IMR-90 (cell line): ENCODE data around the gene CLUH. TPM values are rescaled to one million over a fixed set of nuclear protein-coding genes. Genes with fewer than 3 reads are reported as not detected.

Source experiments
- ATAC-seq: fragments of 200-7000 bp; cut with Tn5 transposase; 2 replicates; pipeline ENCODE4 v1.9.1; 2020; ENCODE audit warnings: low read depth, mild to moderate bottlenecking, moderate library complexity
- BruUV-seq: library from RNA; stranded (reverse); fragments of 400-500 nt; replicated peaks from 2 replicates; lab custom pipeline; 2021; lab: Mats Ljungman, UMichigan
- CTCF ChIA-PET: fragments of 300-600 bp; formaldehyde crosslinking; extraction: SDS; loops from one replicate; lab custom pipeline; 2021; ENCODE audit warnings: antibody characterized with exemption; lab: Yijun Ruan, JAX
- POLR2A ChIA-PET: fragments of 300-600 bp; sonication (Branson Sonifier 250); formaldehyde crosslinking; loops from one replicate; lab custom pipeline; 2022; ENCODE audit warnings: antibody characterized with exemption; ENCODE audit not compliant: unreplicated experiment; lab: Charles Lee
- DNase-seq: peaks from one replicate; pipeline ENCODE4 v3.0.0; 2013
- H2AFZ ChIP-seq: replicated peaks from 2 replicates; pipeline ENCODE3; 2013; ENCODE audit warnings: low read length, mild to moderate bottlenecking; ENCODE audit not compliant: poor library complexity
- H2AK5ac ChIP-seq: 2 replicates; pipeline ENCODE4 v1.6.1; 2013; ENCODE audit warnings: low read depth, low read length, inconsistent platforms
- H2AK9ac ChIP-seq: replicated peaks from 2 replicates; pipeline ENCODE3; 2013; ENCODE audit warnings: mild to moderate bottlenecking, low read depth, low read length, moderate library complexity; ENCODE audit not compliant: poor library complexity
- H2BK120ac ChIP-seq: 2 replicates; pipeline ENCODE4 v1.6.1; 2013; ENCODE audit warnings: low read depth, low read length, inconsistent platforms
- H2BK15ac ChIP-seq: 3 replicates; pipeline ENCODE4 v1.6.1; 2013; ENCODE audit warnings: low read depth, low read length, inconsistent platforms
- H2BK20ac ChIP-seq: 2 replicates; pipeline ENCODE4 v1.6.1; 2013; ENCODE audit warnings: low read depth, mild to moderate bottlenecking, inconsistent platforms, low read length, moderate library complexity
- H2BK5ac ChIP-seq: 2 replicates; pipeline ENCODE4 v1.6.1; 2013; ENCODE audit warnings: mild to moderate bottlenecking, low read depth, low read length, inconsistent platforms; ENCODE audit not compliant: poor library complexity, severe bottlenecking
- H3K14ac ChIP-seq: replicated peaks from 2 replicates; pipeline ENCODE4 v1.6.1; 2013; ENCODE audit warnings: low read depth, low read length, inconsistent platforms
- H3K18ac ChIP-seq: 2 replicates; pipeline ENCODE4 v1.6.1; 2013; ENCODE audit warnings: low read depth, low read length, control low read depth
- H3K23ac ChIP-seq: 2 replicates; pipeline ENCODE4 v1.6.1; 2013; ENCODE audit warnings: low read depth, low read length, inconsistent platforms
- H3K27ac ChIP-seq: 2 replicates; pipeline ENCODE4 v1.5.1; 2013; ENCODE audit warnings: mild to moderate bottlenecking, control low read depth, low read length; ENCODE audit not compliant: insufficient read depth
- H3K27me3 ChIP-seq: 2 replicates; pipeline ENCODE4 v1.6.1; 2013; ENCODE audit warnings: low read length; ENCODE audit not compliant: control insufficient read depth, insufficient read depth
- H3K36me3 ChIP-seq: 2 replicates; pipeline ENCODE4 v1.6.1; 2013; ENCODE audit warnings: low read length, mixed read lengths; ENCODE audit not compliant: control insufficient read depth, insufficient read depth
- H3K4ac ChIP-seq: 2 replicates; pipeline ENCODE4 v1.6.1; 2013; ENCODE audit warnings: low read depth, low read length, inconsistent platforms
- H3K4me1 ChIP-seq: 2 replicates; pipeline ENCODE4 v1.6.1; 2013; ENCODE audit warnings: low read length, mixed read lengths; ENCODE audit not compliant: control insufficient read depth, insufficient read depth
- H3K4me2 ChIP-seq: 2 replicates; pipeline ENCODE4 v1.6.1; 2013; ENCODE audit warnings: low read depth, mild to moderate bottlenecking, control low read depth, low read length, moderate library complexity
- H3K4me3 ChIP-seq: 2 replicates; pipeline ENCODE4 v1.5.1; 2013; ENCODE audit warnings: low read depth, mild to moderate bottlenecking, control low read depth, low read length, moderate library complexity; ENCODE audit not compliant: insufficient read depth
- H3K56ac ChIP-seq: 2 replicates; pipeline ENCODE4 v1.6.1; 2013; ENCODE audit warnings: low read length, inconsistent platforms; ENCODE audit not compliant: insufficient read depth; ENCODE audit errors: extremely low read depth
- H3K79me1 ChIP-seq, 2 experiments: 2 replicates each; pipeline ENCODE4 v1.6.1; 2013; ENCODE audit warnings: low read length in 2 of 2, inconsistent platforms in 1 of 2, low read depth in 1 of 2
- H3K9ac ChIP-seq: 2 replicates; pipeline ENCODE4 v1.6.1; 2013; ENCODE audit warnings: low read depth, low read length, control low read depth
- H3K9me1 ChIP-seq: 2 replicates; pipeline ENCODE4 v1.6.1; 2013; ENCODE audit warnings: low read length, inconsistent platforms; ENCODE audit not compliant: insufficient read depth
- H3K9me3 ChIP-seq: 2 replicates; pipeline ENCODE4 v1.6.1; 2013; ENCODE audit warnings: low read length; ENCODE audit not compliant: control insufficient read depth, insufficient read depth
- H4K20me1 ChIP-seq: 2 replicates; pipeline ENCODE4 v1.6.1; 2013; ENCODE audit warnings: low read length, inconsistent platforms; ENCODE audit not compliant: insufficient read depth
- H4K5ac ChIP-seq: 2 replicates; pipeline ENCODE4 v1.6.1; 2013; ENCODE audit warnings: mild to moderate bottlenecking, low read depth, low read length, control low read depth
- H4K8ac ChIP-seq, 2 experiments: 2 replicates each; pipeline ENCODE4 v1.6.1; 2013; ENCODE audit warnings: low read depth in 2 of 2, low read length in 2 of 2, control low read depth in 1 of 2, inconsistent platforms in 1 of 2
- H4K91ac ChIP-seq: 2 replicates; pipeline ENCODE4 v1.6.1; 2013; ENCODE audit warnings: low read depth, low read length, inconsistent platforms; ENCODE audit not compliant: insufficient read depth
- BHLHE40 ChIP-seq: fragments of 150-350 bp; IDR thresholded peaks from 2 replicates; pipeline ENCODE4 v1.6.1; 2016; ENCODE audit warnings: mild to moderate bottlenecking, low read depth, low read length
- CTCF ChIP-seq: conservative IDR thresholded peaks from 2 replicates; pipeline ENCODE4 v1.5.1; 2012; ENCODE audit warnings: mild to moderate bottlenecking, low read depth, low read length, improper control_type of control experiment
- FOS ChIP-seq: fragments of 150-350 bp; IDR thresholded peaks from 2 replicates; pipeline ENCODE4 v1.6.1; 2016; ENCODE audit warnings: low read depth, low read length
- MAFK ChIP-seq: IDR thresholded peaks from 2 replicates; pipeline ENCODE4 v1.6.1; 2012; ENCODE audit warnings: low read depth, low read length, improper control_type of control experiment
- MAZ ChIP-seq: IDR thresholded peaks from 2 replicates; pipeline ENCODE4 v1.6.1; 2012; ENCODE audit warnings: low read depth, mild to moderate bottlenecking, low read length, improper control_type of control experiment, moderate library complexity, borderline replicate concordance
- RCOR1 ChIP-seq: IDR thresholded peaks from 2 replicates; pipeline ENCODE4 v1.6.1; 2012; ENCODE audit warnings: mild to moderate bottlenecking, low read length, improper control_type of control experiment; ENCODE audit not compliant: insufficient replicate concordance
- USF2 ChIP-seq: fragments of 150-350 bp; IDR thresholded peaks from 2 replicates; pipeline ENCODE4 v1.6.1; 2017; ENCODE audit warnings: mild to moderate bottlenecking, antibody characterized with exemption, low read length, low read depth
- WGBS, 2 experiments: methylation state at CpG; one replicate each; pipeline versions ENCODE4 v1.1.5 to v1.1.7; 2013; ENCODE audit warnings: missing lambda C conversion rate in 2 of 2; ENCODE audit not compliant: insufficient read length in 1 of 2; ENCODE audit errors: extremely low coverage in 2 of 2; 5-methylcytosine and 5-hydroxymethylcytosine counted together
- dilution Hi-C: fragments of 300-500 bp; cut with HindIII; formaldehyde crosslinking; loops from one replicate; pipeline ENCODE4 v1.14.3; 2018; ENCODE audit warnings: low sequenced_read_pairs; ENCODE audit not compliant: unreplicated experiment
- in situ Hi-C: fragments of 300-500 bp; cut with MboI; formaldehyde crosslinking; loops from 3 replicates; pipeline ENCODE4 v1.14.3; 2019; ENCODE audit warnings: low sequenced_read_pairs, inconsistent platforms, mixed read lengths
- intact Hi-C: fragments of 100-400 bp; cut with micrococcal nuclease; formaldehyde crosslinking; loops from 2 replicates; pipeline ENCODE4 v1.10.0; 2022
- polyA plus RNA-seq, 3 experiments: library from polyadenylated mRNA; depleted of rRNA; stranded (reverse); fragments of >200 nt; gene quantifications; 2 replicates each; pipeline ENCODE4 v1.2.3, GENCODE V29; 2012; ENCODE audit warnings: low replicate concordance in 1 of 3
- total RNA-seq: library from RNA; depleted of rRNA; stranded (reverse); fragments of >200 nt; gene quantifications from 2 replicates; pipeline ENCODE4 v1.2.3, GENCODE V29; 2012

Gene CLUH
- total and polyA plus RNA-seq, 2 of the 4 experiments (the other 2 are of a cell fraction): 12.9 to 42.0 TPM

- peaks cover 31% of the 10 kb centered on the region for H3K36me3 ChIP-seq
- H3K79me1 ChIP-seq: peaks cover 20 to 65% of the 10 kb centered on the region in 2 experiments; a peak in 3 of 4 replicates
- H2BK5ac ChIP-seq: no peak overlapping the region
- H3K14ac ChIP-seq: no peak overlapping the region
- H2BK120ac ChIP-seq: no peak overlapping the region
- in situ Hi-C loops: no loop called here
- H3K27me3 ChIP-seq: no peaks in the 10 kb centered on the region
- H4K20me1 ChIP-seq: peaks cover 50% of the 10 kb centered on the region
- no peak overlapping the region for H2BK20ac ChIP-seq
- H3K9me1 ChIP-seq: peaks cover 12% of the 10 kb centered on the region
- no peak overlapping the region for H3K9ac ChIP-seq
- intact Hi-C loops: loop anchor here (5.0 kb wide), 1 partner anchor 259 kb away; no protein-coding TSS in a partner anchor
- no peak overlapping the region for H4K8ac ChIP-seq
- no peaks in the 10 kb centered on the region for H3K9me3 ChIP-seq
- no peak for TF ChIP-seq USF2
- TF ChIP-seq CTCF: no peak
- no peak for TF ChIP-seq MAFK
- no peak for TF ChIP-seq RCOR1
- no peak for TF ChIP-seq BHLHE40
- TF ChIP-seq FOS: no peak
- no peak for TF ChIP-seq MAZ
- no peak overlapping the region for H2AK5ac ChIP-seq
- H3K27ac ChIP-seq: no peak overlapping the region
- no peak overlapping the region for H4K5ac ChIP-seq
- no peak overlapping the region for H3K4ac ChIP-seq
- ChIA-PET CTCF (no interaction called here), POLR2A (no interaction called here)
- no peak overlapping the region for H2BK15ac ChIP-seq
- BruUV-seq: no TSS peak
- no peak overlapping the region for H3K4me3 ChIP-seq
- no peak overlapping the region for H3K18ac ChIP-seq
- no peak overlapping the region for H3K4me2 ChIP-seq
- no peak overlapping the region for H3K23ac ChIP-seq
- peaks cover 3% of the 10 kb centered on the region for H3K4me1 ChIP-seq
- no peak overlapping the region for H4K91ac ChIP-seq
- no peak overlapping the region for H2AK9ac ChIP-seq
- no peak overlapping the region for H2AFZ ChIP-seq
- H3K56ac ChIP-seq: no peak overlapping the region
- dilution Hi-C loops: no loop called here
- WGBS, 2 experiments: no CpG with 5 or more reads among the region's 7 CpGs
- no peak for DNase-seq
- no peak for ATAC-seq
Observed at GRCh38 chr17:2681650-2682049, 29.9 kb downstream of the CLUH start.
